K562 treated with DMSO at 1 percent for 4 hours (cell line): ENCODE measurements around the gene FAM168A. TPM values are rescaled to one million over a fixed set of nuclear protein-coding genes. Genes with fewer than 3 reads are reported as not detected.

Experiments used
- total RNA-seq: library from RNA; unstranded; fragments of 300-600 nt; gene quantifications from 2 replicates; pipeline ENCODE4 v1.2.3, GENCODE V29; 2022; ENCODE audit not compliant: insufficient read depth

FAM168A gene, protein sequence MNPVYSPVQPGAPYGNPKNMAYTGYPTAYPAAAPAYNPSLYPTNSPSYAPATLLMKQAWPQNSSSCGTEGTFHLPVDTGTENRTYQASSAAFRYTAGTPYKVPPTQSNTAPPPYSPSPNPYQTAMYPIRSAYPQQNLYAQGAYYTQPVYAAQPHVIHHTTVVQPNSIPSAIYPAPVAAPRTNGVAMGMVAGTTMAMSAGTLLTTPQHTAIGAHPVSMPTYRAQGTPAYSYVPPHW
- total RNA-seq: 8.4 and 8.9 TPM in 2 replicates

DNA sequence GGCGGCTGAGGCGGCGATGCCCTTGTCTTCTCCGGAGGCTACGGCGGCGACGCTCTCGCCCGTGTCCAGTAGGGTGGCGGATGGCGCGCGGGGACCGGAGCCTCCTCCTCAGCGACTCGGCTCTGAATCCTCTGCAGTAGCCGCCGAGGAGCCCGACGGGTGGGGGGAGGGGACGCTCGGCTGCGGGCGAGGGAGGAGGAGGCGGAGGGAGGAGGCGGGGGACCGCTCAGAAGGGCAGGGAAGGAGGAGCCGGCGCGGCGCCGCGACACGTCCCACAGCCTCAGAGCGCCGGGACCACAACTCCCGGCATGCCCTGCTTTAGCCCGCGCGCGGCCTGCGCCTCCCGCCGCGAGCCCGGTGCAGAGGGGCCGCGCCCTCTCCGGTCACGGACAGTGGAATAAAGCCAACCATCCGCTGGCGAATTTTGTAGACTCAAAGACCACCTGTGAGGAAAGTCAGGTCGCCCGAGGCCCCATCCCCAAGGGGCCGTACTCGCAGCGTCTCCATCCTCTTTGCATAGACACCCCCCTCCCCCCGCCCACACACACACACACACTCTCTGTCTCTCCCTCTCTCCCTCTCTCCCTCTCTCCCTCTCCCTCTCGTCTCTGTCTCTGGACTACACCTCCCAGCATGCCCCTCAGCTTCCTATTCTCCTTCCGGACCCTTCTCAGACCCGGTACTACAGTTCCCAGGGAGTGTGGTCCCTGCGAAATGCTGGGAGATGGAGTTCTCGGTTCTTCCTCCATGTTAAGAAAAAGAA lies at the start of gene FAM168A:
Gene FAM168A, minus strand, starts transcription at position 157 of the 763 bp plus-strand sequence. CDS start 129,638 bp downstream, outside the sequence.

DNA sequence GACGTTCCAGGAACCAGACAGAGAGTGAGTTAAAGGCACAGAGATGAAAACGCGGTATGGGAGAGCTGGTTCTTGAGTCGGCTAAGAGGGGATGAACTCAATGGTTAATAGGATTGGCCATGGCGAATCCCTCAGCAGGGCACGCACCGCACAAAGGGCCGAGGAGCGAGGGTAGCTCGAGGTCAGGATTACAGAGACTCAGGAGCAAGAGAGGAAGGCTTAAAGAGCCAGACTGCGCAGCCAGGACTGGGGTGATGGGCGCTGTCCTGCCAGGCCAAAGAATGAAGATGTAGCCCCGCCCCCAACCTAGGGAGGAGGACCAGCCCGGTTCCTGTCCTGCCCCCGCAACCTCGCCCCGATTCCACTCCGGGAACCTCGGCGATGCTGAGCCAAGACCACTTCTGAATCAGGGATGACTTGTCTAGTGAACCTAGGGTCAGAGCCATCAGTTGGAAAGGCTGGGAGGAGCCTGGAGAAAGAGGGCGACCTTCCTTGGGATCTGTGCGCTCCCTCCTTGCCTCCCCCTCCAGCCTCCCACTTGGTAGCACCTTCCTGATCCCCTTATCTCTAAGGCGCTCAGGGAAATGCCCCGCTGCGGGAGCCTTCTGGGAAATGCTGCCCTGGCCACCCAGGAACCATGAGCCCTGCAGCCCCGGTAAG lies 48.2 kb upstream of the FAM168A start, which contains the start of gene PLEKHB1:
Gene PLEKHB1, plus strand, starts transcription at position 610 of the 660 bp plus-strand sequence. Its CDS starts 28 bp downstream, at position 638.

DNA sequence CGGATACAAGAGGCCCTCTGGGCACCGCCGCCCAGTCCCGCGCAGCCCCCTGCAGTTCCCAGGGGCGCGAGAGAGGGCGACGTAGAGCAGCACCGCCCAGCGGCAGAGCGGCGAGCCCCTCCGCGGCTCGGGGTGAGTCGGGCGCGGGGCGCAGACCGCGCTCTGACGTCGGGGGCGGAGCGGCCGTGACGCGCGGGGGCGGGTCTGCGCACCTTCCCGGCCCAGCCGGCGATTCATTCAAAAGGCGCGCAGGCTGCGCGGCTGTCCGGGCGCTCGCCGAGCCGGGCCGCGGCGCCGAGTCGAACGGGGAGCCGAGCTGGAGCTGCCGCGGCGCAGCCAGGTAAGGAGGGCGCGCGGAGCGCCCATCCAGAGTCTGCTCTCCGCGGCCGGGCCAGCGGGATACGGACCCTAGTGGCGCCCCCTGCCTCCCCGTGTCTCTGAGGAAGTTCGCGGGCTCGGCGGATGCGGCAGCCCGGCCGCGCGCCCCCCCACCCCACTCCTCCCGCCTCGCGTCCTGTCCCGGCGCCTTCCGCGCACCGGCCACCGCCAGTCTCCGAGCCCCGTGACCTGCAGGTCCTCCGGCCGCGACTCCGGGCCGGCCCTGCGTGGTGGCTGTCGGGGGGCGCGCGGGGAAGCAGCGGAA lies 221.6 kb downstream of the FAM168A start, which contains the start of gene RELT:
Gene RELT, plus strand, starts transcription at position 240 of the 643 bp plus-strand sequence. CDS start 12,738 bp downstream, outside the sequence.

Other genes starting within 250 kb of the FAM168A start
- 7.7 and 14.7 TPM in 2 replicates for gene RELT, start 221.7 kb downstream of the FAM168A start, total RNA-seq
- not detected in 2 replicates for gene PLEKHB1, start 48.5 kb upstream of the FAM168A start, total RNA-seq
- gene RAB6A, start 163.0 kb upstream of the FAM168A start, total RNA-seq: 76.7 and 78.8 TPM in 2 replicates
- gene MRPL48, start 189.8 kb upstream of the FAM168A start, total RNA-seq: 63.9 and 88.5 TPM in 2 replicates